Vagina (tissue), 2 donors: ENCODE results near the gene WWTR1. TPM values are rescaled to one million over a fixed set of nuclear protein-coding genes. Genes with fewer than 3 reads are reported as not detected.

Experiments
- DNase-seq, 2 donors: peaks; one replicate each; pipeline ENCODE4 v3.0.0-alpha.2; 2017; ENCODE audit errors: extremely low spot score in 2 of 2
- H3K27ac ChIP-seq: fragments of 200-600 bp; sonication (generic); one replicate; pipeline ENCODE4 v1.5.1; 2019
- H3K27me3 ChIP-seq: fragments of 200-600 bp; sonication (generic); one replicate; pipeline ENCODE4 v1.5.1; 2019
- H3K36me3 ChIP-seq, 2 donors: fragments of 200-600 bp; sonication (generic); one replicate each; pipeline ENCODE4 v1.5.1; 2017 to 2019
- H3K4me1 ChIP-seq: fragments of 200-600 bp; sonication (generic); one replicate; pipeline ENCODE4 v1.5.1; 2019
- H3K4me3 ChIP-seq, 2 donors: fragments of 200-600 bp; sonication (generic); 1 replicate in 1 of 2; 2 replicates in 1 of 2; pipeline ENCODE4 v1.5.1; 2016 to 2019
- H3K9me3 ChIP-seq: fragments of 200-600 bp; sonication (generic); one replicate; pipeline ENCODE4 v1.5.1; 2019
- POLR2A ChIP-seq, 2 donors: fragments of 450-650 bp; IDR thresholded peaks; one replicate each; pipeline ENCODE4 v1.6.1; 2017; ENCODE audit warnings: antibody characterized with exemption in 2 of 2, mild to moderate bottlenecking in 2 of 2, moderate library complexity in 2 of 2
- POLR2AphosphoS5 ChIP-seq, 2 donors: sonication (generic); formaldehyde crosslinking; IDR thresholded peaks; one replicate each; pipeline ENCODE4 v1.9.0; 2017; ENCODE audit warnings: antibody characterized with exemption in 2 of 2, mild to moderate bottlenecking in 2 of 2, low read depth in 1 of 2; ENCODE audit not compliant: insufficient read depth in 1 of 2
- intact Hi-C: fragments of 100-400 bp; cut with DNase I; formaldehyde crosslinking; loops from one replicate; pipeline ENCODE4 v1.15.1; 2023
- total RNA-seq: library from RNA; depleted of rRNA; stranded (reverse); fragments of >200 nt; gene quantifications from one replicate; pipeline ENCODE4 v1.2.3, GENCODE V29; 2016
- TF ChIP-seq, protein P1 (sequence below), 3 experiments: fragments of 450-650 bp in 2 of 3; fragments of 200-600 bp in 1 of 3; sonication (generic) in 1 of 3; IDR thresholded peaks; one replicate each; pipeline ENCODE4 v1.5.1; 2017 to 2019; ENCODE audit warnings: antibody characterized with exemption in 3 of 3, mild to moderate bottlenecking in 2 of 3, moderate library complexity in 2 of 3

WWTR1 gene
- total RNA-seq, 1 donor from 2014 or later, result 181 TPM

DNA sequence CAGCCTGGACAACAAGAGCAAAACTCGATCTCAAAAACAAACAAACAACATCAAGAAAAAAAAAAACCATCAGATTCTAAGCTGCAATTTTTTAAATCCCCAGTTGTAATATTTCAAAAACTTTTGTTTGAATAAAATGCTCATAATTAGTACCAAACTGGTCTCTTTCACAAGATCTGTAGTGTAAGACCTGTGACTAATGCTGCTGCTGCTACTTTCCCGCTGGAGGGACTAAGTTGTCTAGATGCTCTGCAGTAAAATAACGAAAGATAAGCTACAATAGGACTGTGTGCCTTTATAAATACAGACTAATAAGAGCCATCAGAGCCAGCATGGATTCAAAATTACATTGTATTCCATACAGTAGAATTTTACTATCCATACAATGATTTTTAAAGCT lies 137.9 kb downstream of the WWTR1 start:
- Histone ChIP-seq H3K4me3 (no peak overlapping the region), H3K9me3 (no peaks in the 10 kb centered on the region), H3K27me3 (no peaks in the 10 kb centered on the region), H3K36me3 (peaks cover 0 to 11% of the 10 kb centered on the region in 2 donors), H3K4me1 (peaks cover 5% of the 10 kb centered on the region), H3K27ac (no peak overlapping the region)
- TF ChIP-seq POLR2A (IDR thresholded peaks at IDR 0.05) (no peak), POLR2AphosphoS5 (IDR thresholded peaks at IDR 0.05; ENCODE audit: insufficient read depth in 1 of 2, low read depth in 1 of 2) (no peak)
- TF ChIP-seq, protein P1, sequence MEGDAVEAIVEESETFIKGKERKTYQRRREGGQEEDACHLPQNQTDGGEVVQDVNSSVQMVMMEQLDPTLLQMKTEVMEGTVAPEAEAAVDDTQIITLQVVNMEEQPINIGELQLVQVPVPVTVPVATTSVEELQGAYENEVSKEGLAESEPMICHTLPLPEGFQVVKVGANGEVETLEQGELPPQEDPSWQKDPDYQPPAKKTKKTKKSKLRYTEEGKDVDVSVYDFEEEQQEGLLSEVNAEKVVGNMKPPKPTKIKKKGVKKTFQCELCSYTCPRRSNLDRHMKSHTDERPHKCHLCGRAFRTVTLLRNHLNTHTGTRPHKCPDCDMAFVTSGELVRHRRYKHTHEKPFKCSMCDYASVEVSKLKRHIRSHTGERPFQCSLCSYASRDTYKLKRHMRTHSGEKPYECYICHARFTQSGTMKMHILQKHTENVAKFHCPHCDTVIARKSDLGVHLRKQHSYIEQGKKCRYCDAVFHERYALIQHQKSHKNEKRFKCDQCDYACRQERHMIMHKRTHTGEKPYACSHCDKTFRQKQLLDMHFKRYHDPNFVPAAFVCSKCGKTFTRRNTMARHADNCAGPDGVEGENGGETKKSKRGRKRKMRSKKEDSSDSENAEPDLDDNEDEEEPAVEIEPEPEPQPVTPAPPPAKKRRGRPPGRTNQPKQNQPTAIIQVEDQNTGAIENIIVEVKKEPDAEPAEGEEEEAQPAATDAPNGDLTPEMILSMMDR (IDR thresholded peaks at IDR 0.05), result no peak
- intact Hi-C loops, result no loop called here
- DNase-seq, result no peak

DNA sequence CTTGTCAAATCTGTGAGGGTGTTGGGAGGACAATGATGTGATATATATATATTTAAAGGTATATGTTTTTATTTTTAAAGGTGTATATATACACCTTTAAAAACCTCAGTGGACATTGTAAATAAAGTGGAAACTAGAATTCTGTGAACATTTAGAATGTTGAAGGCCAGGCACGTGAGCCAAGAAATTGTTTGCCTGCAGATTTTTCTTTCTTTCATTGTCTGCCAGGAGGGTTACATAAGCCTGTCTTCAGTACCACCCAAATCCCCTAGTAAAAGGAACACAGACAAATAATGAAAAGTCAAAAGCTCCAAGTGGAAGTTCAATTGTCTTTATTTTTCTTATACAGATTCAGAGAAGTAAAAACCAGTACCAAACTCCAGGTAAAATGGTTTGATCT lies 140.9 kb downstream of the WWTR1 start:
- no peak for TF ChIP-seq POLR2AphosphoS5 (IDR thresholded peaks at IDR 0.05; ENCODE audit: insufficient read depth in 1 of 2, low read depth in 1 of 2)
- no peak for TF ChIP-seq POLR2A (IDR thresholded peaks at IDR 0.05)
- H3K9me3 ChIP-seq, result no peaks in the 10 kb centered on the region
- peaks cover 5% of the 10 kb centered on the region for H3K4me1 ChIP-seq
- intact Hi-C loops, result no loop called here
- no peaks in the 10 kb centered on the region for H3K27me3 ChIP-seq
- H3K36me3 ChIP-seq, result peaks cover 0 to 4% of the 10 kb centered on the region in 2 donors
- H3K4me3 ChIP-seq, result no peak overlapping the region
- no peak overlapping the region for H3K27ac ChIP-seq
- DNase-seq, result no peak

DNA sequence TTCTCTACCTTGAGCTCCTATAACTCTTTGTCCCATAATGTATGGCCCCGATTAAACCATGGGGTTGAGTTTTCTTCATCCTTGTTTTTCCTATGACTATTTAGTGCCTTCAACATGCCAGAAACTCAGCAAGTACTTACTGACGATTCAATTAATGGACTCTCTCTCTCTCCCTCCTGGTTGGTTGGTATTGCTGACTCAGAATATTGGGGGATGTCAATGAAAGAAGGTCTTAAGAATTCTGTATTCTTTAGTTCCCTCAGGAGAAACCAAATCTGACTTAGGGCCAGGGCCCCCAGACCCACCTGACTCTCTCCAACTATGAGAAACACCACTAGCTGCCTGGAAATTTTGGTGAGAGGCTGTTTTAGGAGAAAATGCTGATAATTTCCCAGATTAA lies 142.6 kb downstream of the WWTR1 start:
- peaks cover 5% of the 10 kb centered on the region for H3K4me1 ChIP-seq
- DNase-seq, result no peak
- intact Hi-C loops, result no loop called here
- no peaks in the 10 kb centered on the region for H3K9me3 ChIP-seq
- H3K27me3 ChIP-seq, result no peaks in the 10 kb centered on the region
- no peaks in the 10 kb centered on the region for H3K36me3 ChIP-seq
- H3K27ac ChIP-seq, result no peak overlapping the region
- H3K4me3 ChIP-seq, result no peak overlapping the region
- TF ChIP-seq, protein P1 (IDR thresholded peaks at IDR 0.05), result no peak
- TF ChIP-seq POLR2AphosphoS5 (IDR thresholded peaks at IDR 0.05; ENCODE audit: insufficient read depth in 1 of 2, low read depth in 1 of 2) (no peak), POLR2A (IDR thresholded peaks at IDR 0.05) (no peak)

DNA sequence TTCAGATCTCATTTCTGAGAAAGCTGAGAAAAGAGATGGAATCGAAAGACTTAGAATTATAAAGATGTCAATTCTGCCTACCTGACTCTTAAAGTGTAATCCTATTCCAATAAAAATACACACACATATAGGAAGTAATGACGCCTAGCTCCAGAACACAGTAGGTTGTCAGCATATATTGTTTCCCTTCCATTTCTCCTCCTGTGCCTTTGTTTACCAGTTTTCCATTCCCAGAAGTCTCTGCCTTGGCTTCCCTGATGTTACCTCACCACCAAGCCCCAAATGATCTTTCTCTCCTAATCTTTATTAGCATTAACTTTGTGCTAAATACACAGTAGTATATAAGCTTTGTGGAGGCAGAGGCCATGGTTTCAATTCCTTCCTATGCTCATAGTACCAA lies 143.4 kb downstream of the WWTR1 start:
- no peak overlapping the region for H3K4me3 ChIP-seq
- H3K27me3 ChIP-seq, result no peaks in the 10 kb centered on the region
- H3K4me1 ChIP-seq, result peaks cover 5% of the 10 kb centered on the region
- H3K27ac ChIP-seq, result no peak overlapping the region
- DNase-seq, result no peak
- no peaks in the 10 kb centered on the region for H3K36me3 ChIP-seq
- intact Hi-C loops, result no loop called here
- TF ChIP-seq POLR2AphosphoS5 (IDR thresholded peaks at IDR 0.05; ENCODE audit: insufficient read depth in 1 of 2, low read depth in 1 of 2), result no peak
- no peak for TF ChIP-seq POLR2A (IDR thresholded peaks at IDR 0.05)
- TF ChIP-seq, protein P1 (IDR thresholded peaks at IDR 0.05), result no peak
- H3K9me3 ChIP-seq, result no peaks in the 10 kb centered on the region

DNA sequence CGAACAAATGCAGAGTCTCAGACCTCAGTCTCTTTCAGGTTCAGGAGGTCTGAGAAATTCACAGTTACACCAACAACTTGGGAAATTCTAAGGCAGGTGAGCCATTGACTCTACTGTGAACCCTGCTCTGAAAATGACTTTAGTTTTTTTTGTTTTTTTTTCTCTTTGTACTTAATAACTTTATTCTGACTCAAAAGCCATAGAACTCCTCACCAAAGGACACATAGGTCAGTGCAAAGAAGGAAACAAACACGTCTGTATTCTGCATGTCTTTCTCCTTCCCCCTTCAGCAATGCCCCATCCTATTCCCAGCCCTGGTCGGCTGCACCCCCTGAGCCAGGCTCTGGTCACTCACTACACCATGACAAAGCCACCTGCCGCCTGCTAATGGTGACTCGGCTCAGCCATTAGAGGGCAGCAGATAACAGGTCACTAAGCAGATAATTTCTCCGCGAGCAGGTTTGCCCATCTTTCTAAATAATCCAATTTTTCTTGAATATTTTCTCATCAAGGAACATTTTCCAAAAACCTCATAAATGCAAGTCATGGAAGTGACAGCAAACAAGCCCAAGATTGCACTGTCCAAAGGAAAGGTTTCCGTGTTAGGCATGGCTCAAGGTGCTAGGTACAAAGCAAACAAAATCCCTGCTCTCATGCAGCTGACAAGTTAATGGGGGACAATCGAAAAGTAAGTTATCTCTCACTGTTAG lies 145.6 kb downstream of the WWTR1 start:
- intact Hi-C loops, result no loop called here
- no peak overlapping the region for H3K27ac ChIP-seq
- no peak for DNase-seq
- H3K4me3 ChIP-seq, result no peak overlapping the region
- H3K27me3 ChIP-seq, result no peaks in the 10 kb centered on the region
- peaks cover 13% of the 10 kb centered on the region for H3K4me1 ChIP-seq
- TF ChIP-seq, protein P1 (IDR thresholded peaks at IDR 0.05), result peak; percentile 75 to 89 (median 85)
- TF ChIP-seq POLR2A (IDR thresholded peaks at IDR 0.05), result no peak
- no peaks in the 10 kb centered on the region for H3K9me3 ChIP-seq
- no peaks in the 10 kb centered on the region for H3K36me3 ChIP-seq
